OCI-LY1 (cell line): ENCODE measurements around the gene USP40.

Source experiments
- EZH2 ChIP-seq: fragments of 200-600 bp; sonication (generic), shearing (Covaris generic); IDR thresholded peaks from 2 replicates; pipeline ENCODE4 v1.8.0; 2017; ENCODE audit warnings: borderline replicate concordance, mixed run types, mild to moderate bottlenecking, antibody characterized with exemption, low read length, moderate library complexity, mixed read lengths
- TF ChIP-seq, protein P1 (sequence below): fragments of 200-600 bp; sonication (generic), shearing (Covaris generic); IDR thresholded peaks from 2 replicates; pipeline ENCODE4 v1.5.1; 2017; ENCODE audit warnings: mild to moderate bottlenecking, antibody characterized with exemption, low read length, moderate library complexity, mixed read lengths

DNA sequence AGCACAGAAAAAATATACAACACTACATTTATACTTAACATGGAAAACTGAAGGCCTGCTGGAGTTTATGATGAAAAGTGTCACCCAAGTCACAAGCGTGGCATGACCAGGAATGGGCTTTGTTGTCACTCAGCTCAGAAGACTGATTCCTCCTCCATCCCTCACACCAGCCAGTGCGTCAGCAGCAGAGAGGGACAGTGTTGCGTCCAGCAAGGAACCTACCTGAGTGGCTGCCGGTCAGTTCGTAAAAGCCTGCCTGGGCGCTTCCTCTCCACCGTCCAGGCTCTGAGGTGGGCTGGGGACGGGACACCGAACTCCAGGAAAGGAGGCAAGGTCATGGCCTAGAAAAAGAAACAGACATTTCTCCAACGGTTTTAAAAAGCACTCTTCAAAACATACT is 77.4 kb downstream of the USP40 start:
- TF ChIP-seq, protein P1, sequence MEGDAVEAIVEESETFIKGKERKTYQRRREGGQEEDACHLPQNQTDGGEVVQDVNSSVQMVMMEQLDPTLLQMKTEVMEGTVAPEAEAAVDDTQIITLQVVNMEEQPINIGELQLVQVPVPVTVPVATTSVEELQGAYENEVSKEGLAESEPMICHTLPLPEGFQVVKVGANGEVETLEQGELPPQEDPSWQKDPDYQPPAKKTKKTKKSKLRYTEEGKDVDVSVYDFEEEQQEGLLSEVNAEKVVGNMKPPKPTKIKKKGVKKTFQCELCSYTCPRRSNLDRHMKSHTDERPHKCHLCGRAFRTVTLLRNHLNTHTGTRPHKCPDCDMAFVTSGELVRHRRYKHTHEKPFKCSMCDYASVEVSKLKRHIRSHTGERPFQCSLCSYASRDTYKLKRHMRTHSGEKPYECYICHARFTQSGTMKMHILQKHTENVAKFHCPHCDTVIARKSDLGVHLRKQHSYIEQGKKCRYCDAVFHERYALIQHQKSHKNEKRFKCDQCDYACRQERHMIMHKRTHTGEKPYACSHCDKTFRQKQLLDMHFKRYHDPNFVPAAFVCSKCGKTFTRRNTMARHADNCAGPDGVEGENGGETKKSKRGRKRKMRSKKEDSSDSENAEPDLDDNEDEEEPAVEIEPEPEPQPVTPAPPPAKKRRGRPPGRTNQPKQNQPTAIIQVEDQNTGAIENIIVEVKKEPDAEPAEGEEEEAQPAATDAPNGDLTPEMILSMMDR, result no peak
- TF ChIP-seq EZH2, result no peak
